ENCODE data around the gene LMNA.
A peak's percentile ranks its signal among the peaks of the same experiment; 100 is the strongest.

LMNA gene

GRCh38 chr1:156143765-156144489 lies 29.4 kb downstream of the LMNA start:
- DNase-seq = no peak

DNA sequence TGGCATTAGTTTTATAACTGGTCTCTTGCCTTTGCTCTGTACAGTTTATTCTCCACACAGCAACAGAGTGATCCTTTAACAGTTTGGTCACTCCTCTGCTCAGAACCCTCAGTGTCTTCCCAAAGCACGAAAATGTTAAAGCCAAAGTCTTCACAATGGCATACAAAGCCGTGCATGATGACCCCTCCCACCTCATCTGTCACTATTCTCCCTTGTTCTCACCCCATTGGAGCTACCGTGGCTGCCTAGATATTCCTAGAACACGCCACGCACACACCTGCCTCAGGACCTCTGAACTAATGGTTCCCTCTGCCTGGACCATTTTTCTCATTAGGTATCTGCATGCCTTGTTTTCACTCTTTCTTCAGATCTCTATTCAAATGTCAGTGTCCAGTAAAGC lies 30.2 kb downstream of the LMNA start:
- no peak for DNase-seq

DNA sequence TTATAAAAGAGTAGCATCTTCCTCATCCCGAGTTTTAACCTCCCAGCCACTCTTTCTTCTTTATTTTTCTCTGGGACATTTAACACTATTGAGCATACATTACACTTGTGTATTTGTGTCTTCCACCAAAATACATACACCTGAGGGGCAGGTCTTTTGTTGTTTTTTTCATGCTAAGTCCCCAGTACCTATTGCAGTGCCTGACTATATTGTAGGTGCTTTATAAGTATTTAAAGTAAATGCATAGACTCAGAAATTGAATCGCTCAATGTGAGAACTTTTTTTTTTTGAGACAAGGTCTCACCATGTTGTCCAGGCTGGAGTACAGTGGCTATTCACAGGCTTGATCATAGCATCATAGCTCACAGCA lies 31.1 kb downstream of the LMNA start:
- no peak for DNase-seq

- DNase-seq = peak; percentile 94
Observed at GRCh38 chr1:156146020-156146768, 31.7 kb downstream of the LMNA start.

GRCh38 chr1:156146769-156147405 lies 32.4 kb downstream of the LMNA start:
- DNase-seq = no peak

- DNase-seq = no peak
Observed at GRCh38 chr1:156148216-156148615, 33.7 kb downstream of the LMNA start.

- no peak for DNase-seq
Observed at GRCh38 chr1:156149374-156150332, 35.1 kb downstream of the LMNA start.

- no peak for DNase-seq
Observed at GRCh38 chr1:156150333-156151011, 36.0 kb downstream of the LMNA start.

- DNase-seq = no peak
Observed at GRCh38 chr1:156151093-156151688, 36.7 kb downstream of the LMNA start.

DNA sequence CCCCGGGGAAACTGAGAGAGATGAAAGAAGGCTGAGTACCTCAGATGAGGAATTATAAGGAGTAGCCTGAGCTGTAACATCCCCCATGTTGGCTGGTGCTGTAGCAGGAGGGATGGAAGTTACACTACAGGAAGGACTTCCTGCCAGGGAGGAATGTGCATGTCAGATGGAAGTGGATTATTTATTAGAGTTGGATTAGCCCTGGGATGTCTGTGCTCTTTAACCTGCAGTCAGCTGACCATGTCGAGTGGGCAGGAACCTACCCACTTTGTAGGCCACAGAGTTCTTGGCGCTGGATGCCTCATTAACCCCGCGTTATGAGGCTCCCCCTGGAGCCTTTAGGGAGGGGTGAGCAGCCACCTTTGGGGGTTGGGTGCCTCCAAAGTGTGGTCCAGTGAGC lies 38.1 kb downstream of the LMNA start:
- DNase-seq = peak; percentile 53

DNA sequence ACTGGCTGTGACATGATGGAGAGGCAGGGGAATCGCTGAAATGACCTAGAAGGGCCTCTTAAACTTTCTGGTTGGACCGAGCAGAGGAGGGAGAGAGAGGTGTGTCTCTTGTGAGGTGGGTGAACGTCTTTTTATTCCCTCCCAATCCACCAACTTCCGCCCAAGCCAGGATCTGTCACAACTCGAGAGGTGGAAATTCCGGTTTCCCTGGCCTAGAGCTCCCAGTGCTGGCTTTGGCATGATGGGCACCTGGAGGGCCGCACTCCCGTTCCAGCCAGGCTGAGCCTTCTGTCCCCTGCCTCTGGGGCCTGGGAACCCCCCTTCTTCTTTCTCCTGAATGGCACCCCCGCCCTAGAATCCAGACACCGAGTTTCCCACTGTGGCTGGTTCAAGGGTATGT lies 38.9 kb downstream of the LMNA start, which contains the start of gene SEMA4A:
Gene SEMA4A (plus strand): TSS at position 224 of the 400 bp plus-strand sequence. CDS start 994 bp downstream, outside the sequence.
- no peak for DNase-seq

GRCh38 chr1:156154317-156154749 lies 39.8 kb downstream of the LMNA start:
- DNase-seq = no peak

- DNase-seq = no peak
Observed at GRCh38 chr1:156155756-156156510, 41.4 kb downstream of the LMNA start.

DNA sequence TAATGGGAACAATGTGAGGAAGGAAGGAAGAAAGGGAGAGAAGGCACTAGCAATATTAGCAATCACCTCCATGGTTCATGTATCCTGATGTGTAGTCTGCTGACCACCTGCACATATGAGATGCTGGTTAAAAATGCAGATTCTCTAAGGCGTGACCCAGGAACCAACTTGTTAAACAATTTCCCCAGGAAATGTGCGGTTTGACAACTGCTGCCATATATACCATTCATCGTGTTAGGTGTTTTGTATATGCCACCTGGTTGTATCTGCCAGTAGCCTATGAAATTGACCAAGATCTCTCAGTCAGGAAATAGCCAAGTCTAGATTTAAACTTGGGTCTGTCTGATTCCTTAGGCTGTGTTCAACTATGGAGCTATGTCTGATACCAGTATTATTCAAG lies 43.0 kb downstream of the LMNA start:
- no peak for DNase-seq

GRCh38 chr1:156157966-156158365 lies 43.5 kb downstream of the LMNA start:
- DNase-seq = no peak

GRCh38 chr1:156160000-156160742 lies 45.7 kb downstream of the LMNA start:
- no peak for DNase-seq

- DNase-seq = peak; percentile 97
Observed at GRCh38 chr1:156160743-156161171, 46.2 kb downstream of the LMNA start.

- peak; percentile 56 for DNase-seq
Observed at GRCh38 chr1:156162430-156163037, 48.0 kb downstream of the LMNA start.

GRCh38 chr1:156163712-156164111 lies 49.2 kb downstream of the LMNA start:
- no peak for DNase-seq
